MM.1S (cell line): ENCODE data around the gene PDE3B.

Experiments used
- DNase-seq: peaks from one replicate; pipeline ENCODE4 v3.0.0-alpha.2; 2015
- H2AFZ ChIP-seq: fragments of 300-600 bp; sonication (generic); 2 replicates; pipeline ENCODE4 v1.6.0; 2016; ENCODE audit warnings: antibody characterized with exemption, low read length
- H3F3A ChIP-seq: fragments of 300-600 bp; sonication (generic); 2 replicates; pipeline ENCODE4 v1.6.1; 2016; ENCODE audit warnings: mild to moderate bottlenecking, antibody characterized with exemption, low read length, moderate library complexity, mixed read lengths; ENCODE audit not compliant: insufficient read depth
- H3K27ac ChIP-seq: fragments of 300-600 bp; sonication (generic); 2 replicates; pipeline ENCODE4 v1.5.1; 2016; ENCODE audit warnings: mild to moderate bottlenecking, low read length
- H3K27me3 ChIP-seq: fragments of 300-600 bp; sonication (generic); replicated peaks from 2 replicates; pipeline ENCODE4 v1.6.0; 2016; ENCODE audit warnings: low read length; ENCODE audit not compliant: insufficient read depth
- H3K36me3 ChIP-seq: fragments of 300-600 bp; sonication (generic); replicated peaks from 2 replicates; pipeline ENCODE4 v1.6.1; 2016; ENCODE audit warnings: mild to moderate bottlenecking, low read length, mixed read lengths; ENCODE audit not compliant: insufficient read depth
- H3K4me1 ChIP-seq: fragments of 300-600 bp; sonication (generic); 2 replicates; pipeline ENCODE4 v1.6.1; 2016; ENCODE audit warnings: low read length, mixed read lengths
- H3K4me2 ChIP-seq: fragments of 300-600 bp; sonication (generic); 2 replicates; pipeline ENCODE4 v1.6.0; 2016; ENCODE audit warnings: low read depth, low read length
- H3K4me3 ChIP-seq: fragments of 300-600 bp; sonication (generic); 2 replicates; pipeline ENCODE4 v1.5.1; 2016; ENCODE audit warnings: low read length, mixed read lengths
- H3K79me2 ChIP-seq: fragments of 300-600 bp; sonication (generic); 2 replicates; pipeline ENCODE4 v1.6.1; 2016; ENCODE audit warnings: mixed run types, low read length, mixed read lengths
- H3K9ac ChIP-seq: fragments of 300-600 bp; sonication (generic); 2 replicates; pipeline ENCODE4 v1.6.1; 2016; ENCODE audit warnings: low read length, mixed read lengths
- H3K9me2 ChIP-seq: fragments of 300-600 bp; sonication (generic); replicated peaks from 2 replicates; pipeline ENCODE4 v1.6.1; 2016; ENCODE audit warnings: mild to moderate bottlenecking, low read length, mixed read lengths; ENCODE audit not compliant: insufficient read depth
- H3K9me3 ChIP-seq: fragments of 300-600 bp; sonication (generic); replicated peaks from 2 replicates; pipeline ENCODE4 v1.6.1; 2016; ENCODE audit warnings: mild to moderate bottlenecking, low read length, mixed read lengths; ENCODE audit not compliant: insufficient read depth
- H4K20me1 ChIP-seq: fragments of 300-600 bp; sonication (generic); 2 replicates; pipeline ENCODE4 v1.6.1; 2016; ENCODE audit warnings: mild to moderate bottlenecking, low read length, moderate library complexity, mixed read lengths; ENCODE audit not compliant: insufficient read depth
- CTCF ChIP-seq: fragments of 300-600 bp; sonication (generic); IDR thresholded peaks from 2 replicates; pipeline ENCODE4 v1.5.1; 2016; ENCODE audit warnings: antibody characterized with exemption, low read length, mixed read lengths
- EZH2 ChIP-seq: fragments of 300-600 bp; sonication (generic); optimal IDR thresholded peaks from 2 replicates; pipeline ENCODE3; 2017; ENCODE audit warnings: low read depth, mild to moderate bottlenecking, antibody characterized with exemption, low read length, mixed read lengths
- EZH2phosphoT487 ChIP-seq: fragments of 300-600 bp; sonication (generic); IDR thresholded peaks from 2 replicates; pipeline ENCODE4 v1.6.1; 2018; ENCODE audit warnings: antibody characterized with exemption, low read length

PDE3B gene

GRCh38 chr11:14872032-14872431 lies 228.4 kb downstream of the PDE3B start:
- H3K9me2 ChIP-seq: no peaks in the 10 kb centered on the region
- no peaks in the 10 kb centered on the region for H3K9me3 ChIP-seq
- no peak overlapping the region for H3K4me2 ChIP-seq
- no peak overlapping the region for H3K4me3 ChIP-seq
- no peaks in the 10 kb centered on the region for H3K4me1 ChIP-seq
- H3K27me3 ChIP-seq: no peaks in the 10 kb centered on the region
- TF ChIP-seq EZH2 (no peak), CTCF (no peak), EZH2phosphoT487 (no peak)
- no peaks in the 10 kb centered on the region for H3F3A ChIP-seq
- H3K9ac ChIP-seq: no peak overlapping the region
- H2AFZ ChIP-seq: no peak overlapping the region
- no peak for DNase-seq
- H3K79me2 ChIP-seq: no peaks in the 10 kb centered on the region
- no peaks in the 10 kb centered on the region for H3K36me3 ChIP-seq
- H3K27ac ChIP-seq: no peak overlapping the region
- no peaks in the 10 kb centered on the region for H4K20me1 ChIP-seq

- H3K4me3 ChIP-seq: no peak overlapping the region
- H4K20me1 ChIP-seq: no peaks in the 10 kb centered on the region
- H3K4me1 ChIP-seq: no peaks in the 10 kb centered on the region
- no peaks in the 10 kb centered on the region for H3K27me3 ChIP-seq
- H3K9me2 ChIP-seq: no peaks in the 10 kb centered on the region
- H2AFZ ChIP-seq: no peak overlapping the region
- no peaks in the 10 kb centered on the region for H3K9me3 ChIP-seq
- TF ChIP-seq CTCF (no peak), EZH2 (no peak), EZH2phosphoT487 (no peak)
- 0 out of 2 replicates have a peak, but pooled peaks cover under 1% of the 10 kb centered on the region for H3K36me3 ChIP-seq
- H3K27ac ChIP-seq: no peak overlapping the region
- H3F3A ChIP-seq: no peaks in the 10 kb centered on the region
- no peaks in the 10 kb centered on the region for H3K79me2 ChIP-seq
- no peak overlapping the region for H3K4me2 ChIP-seq
- DNase-seq: no peak
- no peak overlapping the region for H3K9ac ChIP-seq
Measured at GRCh38 chr11:14873632-14874031, 230.0 kb downstream of the PDE3B start.

- Histone ChIP-seq H3K36me3 (peaks cover 7% of the 10 kb centered on the region; the same call in 1 of the 2 replicates), H4K20me1 (no peaks in the 10 kb centered on the region), H3K4me3 (no peak overlapping the region), H3K4me2 (no peak overlapping the region), H3K79me2 (no peaks in the 10 kb centered on the region), H3K9ac (no peak overlapping the region), H2AFZ (no peak overlapping the region), H3K9me3 (no peaks in the 10 kb centered on the region), H3K4me1 (no peaks in the 10 kb centered on the region), H3K27me3 (no peaks in the 10 kb centered on the region), H3F3A (no peaks in the 10 kb centered on the region), H3K27ac (no peak overlapping the region), H3K9me2 (no peaks in the 10 kb centered on the region)
- no peak for DNase-seq
- TF ChIP-seq EZH2 (no peak), CTCF (no peak), EZH2phosphoT487 (no peak)
Measured at GRCh38 chr11:14875163-14875562, 231.6 kb downstream of the PDE3B start.
